Muscle layer of colon (tissue), 2 donors: ENCODE data around the gene NFYC.

Experiments
- H3K27ac ChIP-seq: one replicate; pipeline ENCODE4 v1.7.0; 2013; ENCODE audit warnings: low read depth, mild to moderate bottlenecking, low read length, moderate library complexity
- H3K27me3 ChIP-seq, 2 donors: one replicate each; pipeline ENCODE4 v1.7.0; 2013; ENCODE audit warnings: low read length in 2 of 2, mild to moderate bottlenecking in 2 of 2; ENCODE audit not compliant: insufficient read depth in 2 of 2, control insufficient read depth in 1 of 2
- H3K36me3 ChIP-seq: one replicate; pipeline ENCODE4 v1.7.0; 2013; ENCODE audit warnings: mild to moderate bottlenecking, low read length; ENCODE audit not compliant: insufficient read depth
- H3K4me1 ChIP-seq: one replicate; pipeline ENCODE4 v1.7.0; 2013; ENCODE audit warnings: mild to moderate bottlenecking, low read length; ENCODE audit not compliant: insufficient read depth
- H3K4me3 ChIP-seq, 2 donors: one replicate each; pipeline ENCODE4 v1.7.0; 2013; ENCODE audit warnings: low read length in 2 of 2, low read depth in 1 of 2, mild to moderate bottlenecking in 1 of 2, moderate library complexity in 1 of 2
- H3K9ac ChIP-seq: one replicate; pipeline ENCODE4 v1.7.0; 2013; ENCODE audit warnings: low read length
- H3K9me3 ChIP-seq: one replicate; pipeline ENCODE4 v1.7.0; 2013; ENCODE audit warnings: mild to moderate bottlenecking, low read length
- donor health status: abdominal sarcoma.
- donor health status: Adenocarcinoma of cecum.

NFYC gene

GRCh38 chr1:40709802-40710278 is 18.3 kb downstream of the NFYC start:
- Histone ChIP-seq H3K27me3 (no peaks in the 10 kb centered on the region), H3K4me1 (peaks cover 39% of the 10 kb centered on the region), H3K36me3 (no peaks in the 10 kb centered on the region), H3K9ac (peak overlapping the region; percentile 52), H3K4me3 (peak overlapping the region; percentile 47 to 60), H3K27ac (peak overlapping the region; percentile 83), H3K9me3 (no peaks in the 10 kb centered on the region)

DNA sequence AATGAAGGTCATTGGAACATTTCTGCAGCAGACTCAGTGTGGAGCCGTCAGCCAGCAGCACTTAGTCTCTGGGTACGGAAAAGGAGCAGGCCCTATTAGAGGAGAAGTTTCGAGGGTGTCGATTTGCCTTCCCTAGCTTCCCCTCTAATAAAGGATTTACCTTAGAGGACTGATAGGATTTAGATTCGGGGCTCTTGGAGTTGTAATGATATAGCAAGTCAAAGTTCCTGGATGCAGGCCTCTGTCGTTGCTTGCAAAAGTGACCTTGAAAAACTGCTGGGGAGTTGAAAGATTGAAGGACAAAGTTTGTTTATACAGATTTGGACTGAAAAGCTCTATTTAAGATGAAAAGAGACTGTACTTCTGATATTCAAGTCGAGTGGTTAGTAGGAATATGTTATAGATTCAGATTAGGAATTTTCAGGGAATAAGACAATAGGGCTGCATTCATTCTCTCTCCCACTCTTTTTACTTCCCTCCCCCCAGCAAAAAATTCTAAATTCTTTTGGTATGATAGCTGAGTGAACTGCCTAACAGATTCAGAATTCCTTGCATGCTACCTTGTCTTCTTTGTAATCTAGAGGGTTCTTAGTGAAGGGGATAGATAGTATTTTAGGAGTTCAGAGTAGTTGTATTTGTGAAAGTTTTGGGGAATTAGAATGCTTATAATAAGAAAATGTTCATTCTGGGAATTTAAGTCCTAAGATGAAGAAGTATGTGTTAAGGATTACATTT is 19.2 kb downstream of the NFYC start:
- Histone ChIP-seq H3K9me3 (no peaks in the 10 kb centered on the region), H3K36me3 (no peaks in the 10 kb centered on the region), H3K9ac (peak overlapping the region; percentile 52), H3K4me3 (peak overlapping the region in 1 of 2 donors; percentile 60), H3K27me3 (no peaks in the 10 kb centered on the region), H3K27ac (peak overlapping the region; percentile 83), H3K4me1 (peaks cover 44% of the 10 kb centered on the region)

- Histone ChIP-seq H3K9ac (no peak overlapping the region), H3K27ac (peak overlapping the region; percentile 83), H3K4me1 (peaks cover 46% of the 10 kb centered on the region), H3K4me3 (peak overlapping the region in 1 of 2 donors; percentile 28), H3K9me3 (no peaks in the 10 kb centered on the region), H3K27me3 (no peaks in the 10 kb centered on the region), H3K36me3 (no peaks in the 10 kb centered on the region)
These were observed 20.2 kb downstream of the NFYC start for GRCh38 chr1:40711465-40712404.

DNA sequence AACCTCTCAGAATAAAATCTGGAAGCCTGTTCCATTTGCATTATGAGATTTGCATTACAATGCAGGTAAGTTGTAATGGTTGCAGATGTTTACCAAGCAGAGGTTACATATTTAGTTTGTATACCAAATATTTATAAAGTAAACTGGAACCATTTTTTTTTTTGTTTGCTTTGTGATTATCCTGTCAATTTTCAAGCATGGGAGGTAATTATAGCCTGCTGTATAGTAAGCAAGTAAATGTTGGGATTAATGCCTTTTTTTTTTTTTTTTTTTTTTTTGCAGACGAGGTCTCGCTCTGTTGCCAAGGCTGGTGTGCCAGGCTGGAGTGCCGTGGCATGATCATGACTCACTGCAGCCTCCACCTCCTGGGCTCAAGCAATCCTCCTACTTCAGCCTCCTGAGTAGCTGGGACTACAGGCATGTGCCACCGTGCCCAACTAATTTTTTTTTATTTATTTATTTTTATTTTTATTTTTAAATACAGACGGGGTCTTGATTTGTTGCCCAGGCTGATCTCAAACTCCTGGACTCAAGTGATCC is 21.0 kb downstream of the NFYC start:
- no peak overlapping the region for H3K27ac ChIP-seq
- no peak overlapping the region for H3K9ac ChIP-seq
- peaks cover 50% of the 10 kb centered on the region for H3K4me1 ChIP-seq
- H3K27me3 ChIP-seq, result no peaks in the 10 kb centered on the region
- no peaks in the 10 kb centered on the region for H3K36me3 ChIP-seq
- no peaks in the 10 kb centered on the region for H3K9me3 ChIP-seq
- no peak overlapping the region for H3K4me3 ChIP-seq

DNA sequence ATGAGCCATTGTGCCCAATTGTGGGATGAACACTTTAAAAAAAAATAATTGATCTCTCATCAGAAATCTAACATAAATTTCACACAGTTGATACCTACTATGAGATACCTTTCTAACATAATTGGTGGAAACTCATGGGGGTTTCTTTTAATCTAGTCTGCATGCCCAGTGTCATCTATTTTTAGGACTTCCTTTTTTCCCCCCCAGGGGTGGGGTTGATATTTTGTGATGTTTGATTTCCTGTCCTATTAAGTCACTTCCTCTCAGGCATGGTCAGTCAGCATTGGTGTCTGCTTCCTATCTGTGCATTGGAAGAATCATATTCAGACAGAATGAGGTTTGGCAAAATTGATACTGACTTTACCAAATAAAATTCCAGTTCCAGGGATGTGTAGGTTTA is 21.5 kb downstream of the NFYC start:
- Histone ChIP-seq H3K9ac (no peak overlapping the region), H3K4me1 (peaks cover 54% of the 10 kb centered on the region), H3K27ac (peak overlapping the region; percentile 6)

GRCh38 chr1:40715491-40716059 is 24.1 kb downstream of the NFYC start:
- Histone ChIP-seq H3K4me3 (no peak overlapping the region), H3K27ac (no peak overlapping the region), H3K9me3 (no peaks in the 10 kb centered on the region), H3K36me3 (no peaks in the 10 kb centered on the region), H3K4me1 (peaks cover 63% of the 10 kb centered on the region), H3K9ac (no peak overlapping the region), H3K27me3 (no peaks in the 10 kb centered on the region)

More for the DNA sequence above, 21.5 kb downstream of the NFYC start:
- Histone ChIP-seq H3K9me3 (no peaks in the 10 kb centered on the region), H3K36me3 (no peaks in the 10 kb centered on the region), H3K27me3 (no peaks in the 10 kb centered on the region), H3K4me3 (no peak overlapping the region)

GRCh38 chr1:40717065-40717464 is 25.6 kb downstream of the NFYC start:
- peaks cover 60% of the 10 kb centered on the region for H3K4me1 ChIP-seq
- H3K27me3 ChIP-seq, result no peaks in the 10 kb centered on the region
- no peaks in the 10 kb centered on the region for H3K9me3 ChIP-seq
- H3K27ac ChIP-seq, result no peak overlapping the region
- no peak overlapping the region for H3K9ac ChIP-seq
- no peak overlapping the region for H3K4me3 ChIP-seq
- no peaks in the 10 kb centered on the region for H3K36me3 ChIP-seq

- H3K36me3 ChIP-seq, result no peaks in the 10 kb centered on the region
- H3K4me1 ChIP-seq, result peaks cover 64% of the 10 kb centered on the region
- no peaks in the 10 kb centered on the region for H3K27me3 ChIP-seq
- H3K4me3 ChIP-seq, result no peak overlapping the region
- H3K9ac ChIP-seq, result no peak overlapping the region
- no peaks in the 10 kb centered on the region for H3K9me3 ChIP-seq
- H3K27ac ChIP-seq, result peak overlapping the region; percentile 16
These were observed 26.5 kb downstream of the NFYC start for GRCh38 chr1:40717955-40718354.

DNA sequence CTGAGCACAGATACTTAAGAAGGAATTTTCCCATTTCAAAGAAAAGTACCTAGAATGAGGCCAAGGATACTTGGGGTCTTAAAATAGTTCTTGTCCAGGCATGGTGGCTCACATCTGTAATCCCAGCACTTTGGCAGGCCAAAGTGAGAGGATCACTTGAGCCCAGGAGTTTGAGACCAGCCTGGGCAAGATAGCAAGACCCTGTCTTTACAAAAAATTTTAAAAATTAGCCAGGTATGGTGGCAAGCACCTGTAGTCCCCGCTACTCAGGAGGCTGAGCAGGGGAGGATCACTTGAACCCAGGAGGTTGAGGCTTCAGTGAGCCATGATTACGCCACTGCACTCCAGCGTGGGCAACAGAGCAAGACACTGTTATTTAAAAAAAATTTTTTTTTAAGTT is 29.0 kb downstream of the NFYC start:
- H3K4me1 ChIP-seq, result peaks cover 64% of the 10 kb centered on the region
- no peak overlapping the region for H3K9ac ChIP-seq
- H3K27me3 ChIP-seq, result no peaks in the 10 kb centered on the region
- no peak overlapping the region for H3K27ac ChIP-seq
- H3K4me3 ChIP-seq, result no peak overlapping the region
- H3K36me3 ChIP-seq, result no peaks in the 10 kb centered on the region
- H3K9me3 ChIP-seq, result no peaks in the 10 kb centered on the region

DNA sequence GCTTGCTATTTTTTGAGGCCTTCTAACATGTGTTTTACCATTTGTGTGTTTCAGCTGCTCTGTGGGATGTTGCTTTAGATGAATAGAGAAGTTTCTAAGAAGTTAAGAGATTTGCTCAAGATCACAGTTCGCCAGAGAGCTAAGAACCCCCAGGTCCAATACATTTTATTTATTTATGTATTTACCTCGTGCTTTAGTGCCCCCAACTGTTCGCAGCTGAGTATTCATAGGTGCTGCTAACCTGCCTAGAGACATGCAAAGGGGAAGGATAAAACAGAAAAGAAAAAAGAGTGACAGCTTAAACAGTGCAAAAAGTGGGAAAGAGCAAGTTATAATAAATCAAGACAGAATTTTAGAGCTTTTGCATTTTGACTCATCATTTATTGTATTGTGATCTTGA is 31.1 kb downstream of the NFYC start:
- Histone ChIP-seq H3K27ac (no peak overlapping the region), H3K27me3 (no peaks in the 10 kb centered on the region), H3K4me1 (peaks cover 54% of the 10 kb centered on the region)

More for the DNA sequence above, 31.1 kb downstream of the NFYC start:
- Histone ChIP-seq H3K9me3 (no peaks in the 10 kb centered on the region), H3K9ac (no peak overlapping the region), H3K4me3 (no peak overlapping the region), H3K36me3 (no peaks in the 10 kb centered on the region)
